ENCODE data around the gene CTSO. TPM values are rescaled to one million over a fixed set of nuclear protein-coding genes. Genes with fewer than 3 reads are reported as not detected.

The CTSO gene
- total and polyA plus RNA-seq, 2 donors from 2014 or later, result 22.9 to 40.3 TPM

DNA sequence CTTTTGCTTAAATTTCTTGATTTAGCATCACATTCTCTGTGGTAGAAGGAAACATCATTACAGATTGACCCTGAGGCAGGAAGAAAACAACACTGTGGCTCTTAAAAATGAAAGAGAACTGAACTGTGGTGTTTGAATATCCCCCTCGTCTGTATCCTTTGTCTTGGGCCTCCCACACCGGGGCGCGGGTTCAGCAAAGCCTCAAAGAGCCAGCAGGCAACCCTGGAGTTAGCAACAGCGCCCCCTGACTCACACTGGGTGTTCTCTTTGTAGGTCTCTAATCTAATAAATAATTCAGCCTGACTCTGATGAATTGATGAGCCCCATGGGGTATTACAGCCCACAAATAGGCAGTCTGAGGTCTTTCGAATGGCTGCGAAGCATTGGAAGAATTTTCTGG is 46.1 kb upstream of the CTSO start:
- Histone ChIP-seq H3K36me3 (ENCODE audit: control insufficient read depth in 2 of 3, insufficient read depth in 3 of 3, low read length in 3 of 3) (no peaks in the 10 kb centered on the region), H3K4me3 (ENCODE audit: low read length in 3 of 3) (no peak overlapping the region), H3K9ac (ENCODE audit: low read length in 3 of 3) (no peak overlapping the region), H3K27me3 (ENCODE audit: control insufficient read depth, insufficient read depth, low read length) (no peaks in the 10 kb centered on the region), H3K4me1 (ENCODE audit: control insufficient read depth in 2 of 3, insufficient read depth in 2 of 3, low read depth in 1 of 3, low read length in 3 of 3) (no peaks in the 10 kb centered on the region), H3K27ac (ENCODE audit: low read depth in 2 of 2, low read length in 2 of 2) (no peak overlapping the region), H3K9me3 (ENCODE audit: control insufficient read depth in 2 of 3, insufficient read depth in 1 of 3, low read length in 3 of 3) (no peaks in the 10 kb centered on the region)
- TF ChIP-seq, protein P1, sequence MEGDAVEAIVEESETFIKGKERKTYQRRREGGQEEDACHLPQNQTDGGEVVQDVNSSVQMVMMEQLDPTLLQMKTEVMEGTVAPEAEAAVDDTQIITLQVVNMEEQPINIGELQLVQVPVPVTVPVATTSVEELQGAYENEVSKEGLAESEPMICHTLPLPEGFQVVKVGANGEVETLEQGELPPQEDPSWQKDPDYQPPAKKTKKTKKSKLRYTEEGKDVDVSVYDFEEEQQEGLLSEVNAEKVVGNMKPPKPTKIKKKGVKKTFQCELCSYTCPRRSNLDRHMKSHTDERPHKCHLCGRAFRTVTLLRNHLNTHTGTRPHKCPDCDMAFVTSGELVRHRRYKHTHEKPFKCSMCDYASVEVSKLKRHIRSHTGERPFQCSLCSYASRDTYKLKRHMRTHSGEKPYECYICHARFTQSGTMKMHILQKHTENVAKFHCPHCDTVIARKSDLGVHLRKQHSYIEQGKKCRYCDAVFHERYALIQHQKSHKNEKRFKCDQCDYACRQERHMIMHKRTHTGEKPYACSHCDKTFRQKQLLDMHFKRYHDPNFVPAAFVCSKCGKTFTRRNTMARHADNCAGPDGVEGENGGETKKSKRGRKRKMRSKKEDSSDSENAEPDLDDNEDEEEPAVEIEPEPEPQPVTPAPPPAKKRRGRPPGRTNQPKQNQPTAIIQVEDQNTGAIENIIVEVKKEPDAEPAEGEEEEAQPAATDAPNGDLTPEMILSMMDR (IDR thresholded peaks at IDR 0.05; ENCODE audit: borderline replicate concordance, extremely low read depth, insufficient read depth), result no peak
- DNase-seq (peak in 3 of 5 donors; percentile 34 to 76 (median 38)), FAIRE-seq (no peak)
- intact Hi-C loops (cut with DNase I), result no loop called here

DNA sequence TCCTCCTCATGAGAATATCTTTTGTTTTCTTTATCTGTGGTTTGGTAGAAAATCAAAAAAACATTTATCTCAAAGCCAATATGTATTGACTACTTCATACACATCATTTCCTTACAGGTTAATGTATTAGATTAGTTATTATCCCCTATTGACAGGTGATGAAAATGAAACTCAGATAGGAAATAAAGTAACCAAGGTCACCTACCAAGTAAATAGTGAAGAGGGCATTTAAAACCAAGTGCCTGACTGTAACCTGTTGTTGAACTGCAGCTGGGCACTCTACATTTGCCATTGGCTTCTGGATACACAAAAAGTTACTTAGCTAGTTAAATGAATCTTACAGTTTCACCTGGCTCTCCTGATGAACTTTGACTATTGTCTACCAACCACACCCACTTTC is 41.4 kb upstream of the CTSO start:
- FAIRE-seq, result no peak
- H3K27me3 ChIP-seq (ENCODE audit: control insufficient read depth, insufficient read depth, low read length), result no peaks in the 10 kb centered on the region
- no peaks in the 10 kb centered on the region for H3K36me3 ChIP-seq (ENCODE audit: control insufficient read depth in 2 of 3, insufficient read depth in 3 of 3, low read length in 3 of 3)
- no peak overlapping the region for H3K9ac ChIP-seq (ENCODE audit: low read length in 3 of 3)
- TF ChIP-seq, protein P1 (IDR thresholded peaks at IDR 0.05; ENCODE audit: borderline replicate concordance, extremely low read depth, insufficient read depth), result no peak
- H3K27ac ChIP-seq (ENCODE audit: low read depth in 2 of 2, low read length in 2 of 2), result no peak overlapping the region
- no peak overlapping the region for H3K4me3 ChIP-seq (ENCODE audit: low read length in 3 of 3)
- intact Hi-C loops (cut with DNase I), result no loop called here
- no peaks in the 10 kb centered on the region for H3K4me1 ChIP-seq (ENCODE audit: control insufficient read depth in 2 of 3, insufficient read depth in 2 of 3, low read depth in 1 of 3, low read length in 3 of 3)
- H3K9me3 ChIP-seq (ENCODE audit: control insufficient read depth in 2 of 3, insufficient read depth in 1 of 3, low read length in 3 of 3), result peaks cover 0 to 4% (median 0%) of the 10 kb centered on the region in 3 donors
- DNase-seq, result no peak

DNA sequence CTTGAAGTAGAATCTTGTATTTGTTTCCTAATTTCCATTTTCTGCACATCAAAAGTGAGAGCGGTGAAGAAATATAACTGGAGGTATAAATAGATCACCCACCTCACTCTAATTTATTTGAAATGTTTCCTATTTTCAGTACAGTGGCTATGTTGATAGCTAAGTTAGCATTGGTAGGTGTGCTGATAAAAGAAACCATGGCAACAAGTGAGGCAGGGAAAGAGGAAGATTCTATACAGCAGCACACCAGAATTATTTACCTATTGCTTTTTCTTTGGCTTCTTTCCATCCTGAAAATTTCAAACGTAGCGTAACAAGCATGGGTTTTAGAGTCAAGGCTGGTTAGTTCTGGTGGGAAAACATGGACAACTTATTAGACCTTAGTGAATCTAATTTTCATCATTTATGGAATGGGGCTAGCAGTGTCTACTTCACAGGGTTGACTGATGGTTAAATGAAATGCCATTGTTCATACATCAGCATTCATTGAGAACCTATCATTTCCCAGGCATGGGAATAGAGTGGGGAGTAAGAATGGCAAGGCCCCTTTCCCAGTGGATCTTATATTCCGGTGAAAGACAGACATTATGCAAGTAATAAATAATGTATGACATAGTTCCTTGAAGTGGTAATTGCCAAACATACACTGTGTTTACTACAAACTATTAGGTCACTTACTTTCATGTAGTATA is 30.6 kb upstream of the CTSO start:
- H3K4me3 ChIP-seq (ENCODE audit: low read length in 3 of 3), result no peak overlapping the region
- H3K9ac ChIP-seq (ENCODE audit: low read length in 3 of 3), result no peak overlapping the region
- H3K9me3 ChIP-seq (ENCODE audit: control insufficient read depth in 2 of 3, insufficient read depth in 1 of 3, low read length in 3 of 3), result no peaks in the 10 kb centered on the region
- FAIRE-seq, result no peak
- H3K4me1 ChIP-seq (ENCODE audit: control insufficient read depth in 2 of 3, insufficient read depth in 2 of 3, low read depth in 1 of 3, low read length in 3 of 3), result no peaks in the 10 kb centered on the region
- no peaks in the 10 kb centered on the region for H3K36me3 ChIP-seq (ENCODE audit: control insufficient read depth in 2 of 3, insufficient read depth in 3 of 3, low read length in 3 of 3)
- no peak for DNase-seq
- intact Hi-C loops (cut with DNase I), result no loop called here
- no peaks in the 10 kb centered on the region for H3K27me3 ChIP-seq (ENCODE audit: control insufficient read depth, insufficient read depth, low read length)
- TF ChIP-seq, protein P1 (IDR thresholded peaks at IDR 0.05; ENCODE audit: borderline replicate concordance, extremely low read depth, insufficient read depth), result no peak
- H3K27ac ChIP-seq (ENCODE audit: low read depth in 2 of 2, low read length in 2 of 2), result no peak overlapping the region

Data from kidney (tissue), 14 donors.